Skeletal muscle satellite cell (primary cell): ENCODE measurements around the gene NKX1-1.
"Not testable (repeated sequence)": the region's sequence is repeated elsewhere in the genome, so short reads cannot be mapped to it uniquely, and the experiment has no call there.

ENCODE experiments used
- H3K27me3 ChIP-seq: 2 replicates; pipeline ENCODE4 v1.7.0; 2013; ENCODE audit warnings: low read length; ENCODE audit not compliant: control insufficient read depth, insufficient read depth
- H3K36me3 ChIP-seq: 2 replicates; pipeline ENCODE4 v1.7.0; 2013; ENCODE audit warnings: mild to moderate bottlenecking, control low read depth, low read length; ENCODE audit not compliant: insufficient read depth
- H3K4me1 ChIP-seq: 2 replicates; pipeline ENCODE4 v1.7.0; 2013; ENCODE audit warnings: low read length; ENCODE audit not compliant: control insufficient read depth, insufficient read depth
- H3K4me2 ChIP-seq: 2 replicates; pipeline ENCODE4 v1.7.0; 2013; ENCODE audit warnings: mild to moderate bottlenecking, low read length
- H3K4me3 ChIP-seq: 2 replicates; pipeline ENCODE4 v1.7.0; 2013; ENCODE audit warnings: low read length
- H3K9ac ChIP-seq: 2 replicates; pipeline ENCODE4 v1.7.0; 2013; ENCODE audit warnings: mild to moderate bottlenecking, low read depth, low read length, moderate library complexity
- H3K9me3 ChIP-seq: replicated peaks from 2 replicates; pipeline ENCODE4 v1.7.0; 2013; ENCODE audit warnings: mild to moderate bottlenecking, control low read depth, low read length

NKX1-1 gene

DNA sequence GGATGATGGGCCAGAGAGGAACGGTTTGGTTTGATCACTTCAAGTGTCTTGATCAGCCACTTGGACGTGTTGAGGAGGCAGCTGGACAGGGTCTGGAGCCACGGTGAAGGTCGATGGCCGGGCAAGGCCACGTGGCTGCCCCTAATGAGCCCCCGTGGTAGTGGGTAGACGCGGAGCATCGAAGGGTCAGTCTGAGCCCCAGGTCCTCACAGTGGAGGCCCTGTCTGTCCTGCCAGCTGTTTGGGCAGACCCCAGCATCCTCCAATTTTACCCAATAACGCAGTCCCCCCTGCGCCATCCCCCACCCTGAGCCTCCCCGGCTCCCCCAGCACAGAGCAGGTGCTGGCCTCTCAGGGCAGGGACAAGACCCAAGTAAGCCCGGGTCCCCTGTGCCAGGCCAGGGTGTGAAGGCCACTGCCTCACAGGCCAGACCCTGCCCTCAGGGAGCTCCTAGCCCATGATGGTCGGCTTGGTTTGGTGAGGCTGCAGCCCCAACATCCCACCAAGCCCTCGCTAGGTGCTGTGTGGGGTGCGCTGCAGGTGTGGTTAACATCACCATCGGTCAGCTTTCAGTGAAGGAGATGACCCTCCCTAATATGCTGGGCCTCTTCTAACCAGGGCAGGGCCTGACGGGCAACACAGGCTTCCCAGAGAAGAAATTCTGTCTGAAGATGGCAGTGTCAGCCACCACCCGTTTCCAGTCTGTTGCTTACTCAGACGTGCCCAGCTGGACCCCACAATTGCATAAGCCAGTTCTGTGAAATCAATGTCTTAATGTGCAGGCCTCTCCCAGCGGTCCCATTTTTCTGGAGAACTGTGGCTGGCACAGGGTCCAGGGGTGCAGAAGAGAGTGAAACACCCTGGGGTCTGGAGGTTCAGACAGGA is 40.5 kb upstream of the NKX1-1 start:
- Histone ChIP-seq H3K4me1 (no peaks in the 10 kb centered on the region), H3K4me2 (no peak overlapping the region), H3K4me3 (no peak overlapping the region), H3K27me3 (peaks cover 11% of the 10 kb centered on the region), H3K36me3 (no peaks in the 10 kb centered on the region), H3K9ac (no peak overlapping the region), H3K9me3 (no peaks in the 10 kb centered on the region)

DNA sequence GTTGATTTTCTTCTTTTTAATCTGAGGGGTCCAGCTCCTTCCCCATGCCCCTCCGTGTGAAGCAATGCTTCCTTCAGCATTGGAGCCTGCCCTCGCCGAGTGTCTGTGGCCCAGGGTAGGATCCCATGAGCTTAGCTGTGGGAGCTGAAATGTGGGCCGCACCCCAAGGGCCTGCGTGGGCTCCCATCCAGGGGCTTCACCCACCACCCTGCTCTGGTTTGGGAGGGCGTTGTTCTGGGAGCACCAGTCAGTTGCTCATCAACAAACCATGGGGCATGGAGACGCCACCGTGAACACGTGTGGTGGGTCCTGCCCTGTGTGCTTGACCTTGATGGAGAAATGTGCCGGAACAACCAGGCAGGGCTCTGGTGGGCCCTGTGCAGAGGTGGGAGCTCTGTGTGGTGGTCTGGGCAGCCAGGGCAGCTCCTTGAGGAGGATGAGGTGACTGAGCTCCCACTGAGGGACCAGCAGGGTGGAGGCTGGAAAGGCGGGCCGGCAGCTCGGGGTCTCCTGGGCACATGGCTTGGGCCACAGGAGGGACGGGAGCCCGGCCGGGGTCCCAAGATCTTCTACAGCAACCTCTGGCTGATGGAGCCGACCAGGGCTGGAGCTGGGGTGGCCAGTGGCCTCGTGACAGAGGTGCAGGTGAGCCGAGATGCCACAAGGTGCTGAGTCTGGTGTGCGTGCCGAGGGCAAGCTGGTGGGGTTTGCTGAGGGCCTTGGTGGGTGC is 39.6 kb upstream of the NKX1-1 start:
- Histone ChIP-seq H3K4me2 (no peak overlapping the region), H3K27me3 (peaks cover 11% of the 10 kb centered on the region), H3K36me3 (no peaks in the 10 kb centered on the region), H3K9ac (no peak overlapping the region), H3K4me1 (no peaks in the 10 kb centered on the region), H3K9me3 (no peaks in the 10 kb centered on the region), H3K4me3 (no peak overlapping the region)

GRCh38 chr4:1443688-1444172 is 37.5 kb upstream of the NKX1-1 start:
- not testable (repeated sequence) for H3K36me3 ChIP-seq, H3K4me1 ChIP-seq, H3K4me3 ChIP-seq, H3K9me3 ChIP-seq, H3K9ac ChIP-seq, H3K4me2 ChIP-seq
- H3K27me3 ChIP-seq: peaks cover 11% of the 10 kb centered on the region

- Histone ChIP-seq H3K9ac (no peak overlapping the region), H3K4me1 (no peaks in the 10 kb centered on the region), H3K27me3 (peaks cover 25% of the 10 kb centered on the region), H3K4me2 (no peak overlapping the region), H3K9me3 (no peaks in the 10 kb centered on the region), H3K36me3 (no peaks in the 10 kb centered on the region), H3K4me3 (no peak overlapping the region)
Measured at GRCh38 chr4:1427010-1427409, 20.8 kb upstream of the NKX1-1 start.

DNA sequence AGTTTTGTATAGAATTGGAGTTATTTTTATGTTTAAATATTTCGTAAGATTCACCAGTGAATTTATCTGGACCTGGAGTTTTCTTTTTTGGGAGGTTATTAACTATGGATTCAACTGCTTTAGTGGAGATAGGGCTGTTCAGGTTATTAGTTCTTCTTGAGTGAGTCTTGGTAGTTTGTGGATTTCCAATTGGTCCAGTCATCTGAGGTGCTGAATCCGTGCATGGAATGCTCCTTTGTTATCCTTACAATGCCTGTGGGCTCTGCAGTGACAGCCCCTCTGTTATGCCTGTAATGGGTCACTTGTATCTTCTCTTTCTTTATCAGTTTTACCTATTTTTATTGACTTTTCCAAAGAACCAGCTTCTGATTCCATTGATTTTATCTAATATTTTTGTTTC is 15.4 kb upstream of the NKX1-1 start:
- Histone ChIP-seq H3K4me2 (no peak overlapping the region), H3K9ac (no peak overlapping the region), H3K4me1 (no peaks in the 10 kb centered on the region), H3K4me3 (no peak overlapping the region), H3K27me3 (peaks cover 46% of the 10 kb centered on the region), H3K9me3 (no peaks in the 10 kb centered on the region), H3K36me3 (no peaks in the 10 kb centered on the region)

DNA sequence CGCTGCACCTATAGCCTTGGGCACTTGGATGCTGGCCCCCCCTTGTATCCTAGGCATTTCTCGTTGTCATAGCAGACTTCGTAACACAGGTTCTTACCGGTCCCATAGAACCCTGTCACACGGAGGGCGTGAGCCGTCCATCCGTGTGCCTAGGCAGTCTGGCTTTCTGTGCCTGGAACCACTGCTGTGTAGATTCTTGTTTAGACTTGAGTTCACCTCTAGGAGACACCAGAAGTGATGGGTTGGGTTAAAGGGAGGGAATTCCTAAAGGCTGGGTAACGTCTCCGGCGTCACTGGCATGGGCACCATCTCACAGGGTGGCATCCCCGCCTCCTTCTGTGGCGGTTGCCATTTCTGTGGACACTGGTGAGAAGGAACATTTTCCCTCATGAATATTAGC is 13.5 kb upstream of the NKX1-1 start:
- H3K9me3 ChIP-seq: no peaks in the 10 kb centered on the region

GRCh38 chr4:1418494-1419285 is 12.4 kb upstream of the NKX1-1 start:
- no peaks in the 10 kb centered on the region for H3K4me1 ChIP-seq
- H3K36me3 ChIP-seq: no peaks in the 10 kb centered on the region
- H3K27me3 ChIP-seq: peaks cover 56% of the 10 kb centered on the region
- no peak overlapping the region for H3K9ac ChIP-seq
- no peak overlapping the region for H3K4me2 ChIP-seq
- H3K9me3 ChIP-seq: no peaks in the 10 kb centered on the region
- H3K4me3 ChIP-seq: no peak overlapping the region

More for the DNA sequence above, 13.5 kb upstream of the NKX1-1 start:
- H3K4me3 ChIP-seq: no peak overlapping the region
- H3K4me2 ChIP-seq: no peak overlapping the region
- no peaks in the 10 kb centered on the region for H3K36me3 ChIP-seq
- no peak overlapping the region for H3K9ac ChIP-seq
- no peaks in the 10 kb centered on the region for H3K4me1 ChIP-seq
- peaks cover 57% of the 10 kb centered on the region for H3K27me3 ChIP-seq

GRCh38 chr4:1417522-1418390 is 11.5 kb upstream of the NKX1-1 start:
- no peaks in the 10 kb centered on the region for H3K36me3 ChIP-seq
- no peaks in the 10 kb centered on the region for H3K4me1 ChIP-seq
- H3K9ac ChIP-seq: no peak overlapping the region
- H3K9me3 ChIP-seq: no peaks in the 10 kb centered on the region
- H3K27me3 ChIP-seq: peaks cover 63% of the 10 kb centered on the region
- H3K4me2 ChIP-seq: no peak overlapping the region
- H3K4me3 ChIP-seq: no peak overlapping the region

GRCh38 chr4:1416948-1417260 is 10.7 kb upstream of the NKX1-1 start:
- H3K27me3 ChIP-seq: peaks cover 65% of the 10 kb centered on the region

GRCh38 chr4:1416051-1416947 is 10.1 kb upstream of the NKX1-1 start:
- no peak overlapping the region for H3K9ac ChIP-seq
- no peaks in the 10 kb centered on the region for H3K36me3 ChIP-seq
- no peaks in the 10 kb centered on the region for H3K4me1 ChIP-seq
- no peak overlapping the region for H3K4me2 ChIP-seq
- no peak overlapping the region for H3K4me3 ChIP-seq
- H3K9me3 ChIP-seq: no peaks in the 10 kb centered on the region
- H3K27me3 ChIP-seq: peaks cover 71% of the 10 kb centered on the region

More at GRCh38 chr4:1416948-1417260, 10.7 kb upstream of the NKX1-1 start:
- Histone ChIP-seq H3K36me3 (no peaks in the 10 kb centered on the region), H3K9ac (no peak overlapping the region), H3K4me3 (no peak overlapping the region), H3K4me1 (no peaks in the 10 kb centered on the region), H3K9me3 (no peaks in the 10 kb centered on the region), H3K4me2 (no peak overlapping the region)
